Mesenchymal stem cell (in vitro differentiated cells and primary cell): ENCODE results near the gene BCL2L15.
"Not testable (repeated sequence)": the region's sequence is repeated elsewhere in the genome, so short reads cannot be mapped to it uniquely, and the experiment has no call there.

ENCODE experiments used
- DNase-seq: peaks from one replicate; pipeline ENCODE4 v3.0.0-alpha.2; 2013
- H2AFZ ChIP-seq: one replicate; pipeline ENCODE4 v1.6.1; 2013; ENCODE audit warnings: low read depth, mild to moderate bottlenecking, control low read depth, inconsistent platforms, low read length, moderate library complexity
- H2AK5ac ChIP-seq: 2 replicates; pipeline ENCODE4 v1.6.1; 2013; ENCODE audit warnings: low read length, moderate library complexity, mild to moderate bottlenecking, inconsistent platforms; ENCODE audit not compliant: severe bottlenecking
- H2BK120ac ChIP-seq: one replicate; pipeline ENCODE4 v1.6.1; 2013; ENCODE audit warnings: low read depth, mild to moderate bottlenecking, inconsistent platforms, low read length, moderate library complexity
- H2BK12ac ChIP-seq, 2 experiments: one replicate each; pipeline ENCODE4 v1.6.1; 2013; ENCODE audit warnings: inconsistent platforms in 2 of 2, low read length in 2 of 2, mild to moderate bottlenecking in 2 of 2, moderate library complexity in 2 of 2, control low read depth in 1 of 2
- H2BK15ac ChIP-seq: one replicate; pipeline ENCODE4 v1.6.1; 2013; ENCODE audit warnings: mild to moderate bottlenecking, low read depth, inconsistent platforms; ENCODE audit not compliant: poor library complexity, severe bottlenecking
- H2BK5ac ChIP-seq: 2 replicates; pipeline ENCODE4 v1.6.1; 2013; ENCODE audit warnings: low read depth, mild to moderate bottlenecking, low read length, control low read depth, inconsistent platforms; ENCODE audit not compliant: poor library complexity, severe bottlenecking
- H3K14ac ChIP-seq, 2 experiments: one replicate each; pipeline ENCODE4 v1.6.1; 2013; ENCODE audit warnings: inconsistent platforms in 2 of 2, low read length in 2 of 2, control low read depth in 1 of 2, mild to moderate bottlenecking in 1 of 2, moderate library complexity in 1 of 2
- H3K18ac ChIP-seq, 2 experiments: one replicate each; pipeline ENCODE4 v1.6.1; 2013; ENCODE audit warnings: inconsistent platforms in 2 of 2, low read length in 2 of 2, control low read depth in 1 of 2, low read depth in 1 of 2, mild to moderate bottlenecking in 1 of 2
- H3K23ac ChIP-seq, 2 experiments: one replicate each; pipeline ENCODE4 v1.6.1; 2013; ENCODE audit warnings: inconsistent platforms in 2 of 2, low read length in 2 of 2, mild to moderate bottlenecking in 2 of 2, moderate library complexity in 2 of 2, control low read depth in 1 of 2
- H3K27ac ChIP-seq: 2 replicates; pipeline ENCODE4 v1.5.1; 2013; ENCODE audit warnings: mild to moderate bottlenecking, moderate library complexity, low read length, control low read depth, inconsistent platforms; ENCODE audit not compliant: poor library complexity, severe bottlenecking
- H3K27me3 ChIP-seq, 2 experiments: 2 replicates each; pipeline versions ENCODE4 v1.6.1 to v1.7.0; 2013; ENCODE audit warnings: low read length in 2 of 2, mild to moderate bottlenecking in 2 of 2, moderate library complexity in 2 of 2, control low read depth in 1 of 2, inconsistent platforms in 1 of 2; ENCODE audit not compliant: control insufficient read depth in 1 of 2, insufficient read depth in 1 of 2
- H3K36me3 ChIP-seq, 2 experiments: 2 replicates each; pipeline versions ENCODE4 v1.6.1 to v1.7.0; 2013; ENCODE audit warnings: low read length in 2 of 2, control low read depth in 1 of 2, inconsistent platforms in 1 of 2, low read depth in 1 of 2, mild to moderate bottlenecking in 1 of 2; ENCODE audit not compliant: insufficient read depth in 2 of 2, control insufficient read depth in 1 of 2
- H3K4ac ChIP-seq, 2 experiments: one replicate each; pipeline ENCODE4 v1.6.1; 2013; ENCODE audit warnings: inconsistent platforms in 2 of 2, low read length in 2 of 2, mild to moderate bottlenecking in 2 of 2, moderate library complexity in 2 of 2, control low read depth in 1 of 2, low read depth in 1 of 2
- H3K4me1 ChIP-seq: 2 replicates; pipeline ENCODE4 v1.6.1; 2013; ENCODE audit warnings: low read depth, low read length, control low read depth; ENCODE audit not compliant: control insufficient read depth, insufficient read depth
- H3K4me2 ChIP-seq: 2 replicates; pipeline ENCODE4 v1.6.1; 2013; ENCODE audit warnings: low read length, mild to moderate bottlenecking, inconsistent platforms; ENCODE audit not compliant: poor library complexity, severe bottlenecking
- H3K4me3 ChIP-seq, 2 experiments: 2 replicates each; pipeline versions ENCODE4 v1.5.1 to v1.7.0; 2013; ENCODE audit warnings: low read length in 2 of 2, mild to moderate bottlenecking in 2 of 2, control low read depth in 1 of 2, low read depth in 1 of 2; ENCODE audit not compliant: insufficient read depth in 1 of 2
- H3K79me1 ChIP-seq: replicated peaks from 2 replicates; pipeline ENCODE4 v1.6.1; 2013; ENCODE audit warnings: mild to moderate bottlenecking, control low read depth, low read length, inconsistent platforms; ENCODE audit not compliant: poor library complexity, severe bottlenecking
- H3K9ac ChIP-seq: 2 replicates; pipeline ENCODE4 v1.7.0; 2013; ENCODE audit warnings: mild to moderate bottlenecking, low read length, moderate library complexity
- H3K9me3 ChIP-seq: 2 replicates; pipeline ENCODE4 v1.7.0; 2013; ENCODE audit warnings: mild to moderate bottlenecking, low read length; ENCODE audit not compliant: control insufficient read depth
- H4K8ac ChIP-seq: one replicate; pipeline ENCODE4 v1.6.1; 2013; ENCODE audit warnings: inconsistent platforms, mild to moderate bottlenecking, low read length, moderate library complexity
- H4K91ac ChIP-seq: one replicate; pipeline ENCODE4 v1.6.1; 2013; ENCODE audit warnings: mild to moderate bottlenecking, low read length, inconsistent platforms
- WGBS: methylation state at CpG from one replicate; pipeline ENCODE4 v1.1.7; 2013; ENCODE audit warnings: mixed read lengths; 5-methylcytosine and 5-hydroxymethylcytosine counted together

BCL2L15 gene

DNA sequence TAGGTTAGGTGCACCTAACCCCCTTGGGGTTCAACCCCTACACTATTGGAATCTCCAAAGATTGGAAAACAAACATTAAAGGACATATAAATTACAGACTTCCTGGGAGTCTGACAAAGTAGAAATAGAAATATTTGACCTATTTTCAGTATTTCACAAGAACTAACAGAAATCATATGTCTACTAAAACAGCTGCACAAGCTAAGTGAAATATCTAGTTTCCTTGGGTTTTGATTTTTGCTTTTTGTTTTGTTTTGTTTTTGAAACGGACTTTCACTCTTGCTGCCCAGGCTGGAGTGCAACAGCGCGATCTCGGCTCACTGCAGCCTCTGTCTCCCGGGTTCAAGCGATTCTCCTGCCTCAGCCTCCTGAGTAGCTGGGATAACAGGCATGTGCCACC is 34.7 kb downstream of the BCL2L15 start:
- H2AFZ ChIP-seq, H3K79me1 ChIP-seq, H2BK12ac ChIP-seq, H3K4me3 ChIP-seq, H4K8ac ChIP-seq, H2AK5ac ChIP-seq, H3K23ac ChIP-seq, H3K14ac ChIP-seq, H2BK15ac ChIP-seq, H3K4ac ChIP-seq, H2BK5ac ChIP-seq, H3K36me3 ChIP-seq, H3K4me2 ChIP-seq, H3K4me1 ChIP-seq, H4K91ac ChIP-seq, H3K27ac ChIP-seq, H3K18ac ChIP-seq, H3K9me3 ChIP-seq, DNase-seq, H3K27me3 ChIP-seq, H2BK120ac ChIP-seq: not testable (repeated sequence)
- peak overlapping the region; percentile 52 for H3K9ac ChIP-seq
- WGBS: 97% methylated on average over 6 of the region's 6 CpGs

DNA sequence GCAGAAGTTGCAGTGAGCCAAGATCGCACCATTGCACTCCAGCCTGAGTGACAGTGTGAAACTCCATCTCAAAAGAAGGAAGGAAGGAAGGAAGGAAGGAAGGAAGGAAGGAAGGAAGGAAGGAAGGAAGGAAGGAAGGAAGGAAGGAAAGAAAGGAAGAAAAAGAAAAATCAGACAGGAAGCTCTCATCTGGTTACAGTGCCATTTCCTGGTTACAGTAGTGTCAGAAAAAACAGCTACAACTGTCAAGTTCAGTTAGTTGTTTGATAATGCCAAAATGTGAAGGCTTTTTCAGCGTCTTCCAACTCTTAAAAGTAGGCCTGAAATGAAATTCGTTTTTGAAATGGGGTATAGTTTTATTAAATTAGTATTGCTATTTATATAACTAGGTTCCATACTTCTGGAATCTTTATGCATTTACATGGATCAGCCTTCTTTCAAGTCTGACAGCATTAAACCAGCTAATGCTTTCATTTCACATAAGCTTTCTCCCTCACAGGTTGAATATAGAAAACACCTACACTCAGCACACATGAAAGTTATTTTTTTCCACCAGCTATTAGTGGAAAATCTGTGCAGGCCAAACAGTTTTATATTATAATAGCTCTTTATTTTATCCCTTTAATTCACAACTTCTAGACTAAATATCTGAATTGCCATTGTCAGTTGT is 37.1 kb downstream of the BCL2L15 start:
- no peak for DNase-seq
- H3K14ac ChIP-seq: no peak overlapping the region
- H3K4me2 ChIP-seq: no peak overlapping the region
- no peak overlapping the region for H2BK12ac ChIP-seq
- H3K36me3 ChIP-seq: no peaks in the 10 kb centered on the region
- H3K27me3 ChIP-seq: no peaks in the 10 kb centered on the region
- no peak overlapping the region for H2BK15ac ChIP-seq
- no peak overlapping the region for H2AK5ac ChIP-seq
- H3K23ac ChIP-seq: no peak overlapping the region
- 97% methylated on average over 1 of the region's 3 CpGs for WGBS
- no peak overlapping the region for H3K27ac ChIP-seq
- H2AFZ ChIP-seq: no peak overlapping the region
- H3K9me3 ChIP-seq: peaks cover 7% of the 10 kb centered on the region
- no peak overlapping the region for H4K8ac ChIP-seq
- H4K91ac ChIP-seq: no peak overlapping the region
- H3K9ac ChIP-seq: no peak overlapping the region
- H2BK120ac ChIP-seq: no peak overlapping the region
- H3K18ac ChIP-seq: no peak overlapping the region
- H3K4me3 ChIP-seq: no peak overlapping the region
- H3K4ac ChIP-seq: no peak overlapping the region
- H3K4me1 ChIP-seq: no peaks in the 10 kb centered on the region
- H3K79me1 ChIP-seq: no peaks in the 10 kb centered on the region
- no peak overlapping the region for H2BK5ac ChIP-seq

DNA sequence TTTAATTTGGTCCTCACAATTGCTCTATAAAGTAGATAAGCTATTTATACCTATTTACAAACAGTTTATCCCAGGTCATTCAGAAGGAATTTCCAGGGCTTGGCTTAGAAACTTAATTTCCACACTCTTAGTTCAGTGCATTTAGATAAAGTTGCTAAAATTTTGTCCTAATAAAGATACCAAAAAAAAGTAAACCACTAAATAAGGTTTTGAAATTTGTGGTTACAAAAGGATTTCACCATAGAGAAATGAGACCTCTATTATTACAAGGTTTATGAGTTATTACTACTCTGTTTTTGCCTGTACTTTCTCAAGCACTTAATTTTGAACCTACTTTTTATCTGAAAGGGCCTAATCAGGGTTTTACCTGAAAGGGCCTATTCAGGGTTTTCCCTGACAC is 38.3 kb downstream of the BCL2L15 start:
- Histone ChIP-seq H4K8ac (no peak overlapping the region), H3K14ac (no peak overlapping the region), H2AK5ac (no peak overlapping the region), H2AFZ (no peak overlapping the region), H2BK5ac (no peak overlapping the region), H3K36me3 (no peaks in the 10 kb centered on the region), H3K4ac (no peak overlapping the region), H3K9ac (no peak overlapping the region), H3K18ac (no peak overlapping the region), H3K4me3 (no peak overlapping the region), H4K91ac (no peak overlapping the region), H3K4me1 (no peaks in the 10 kb centered on the region), H3K23ac (no peak overlapping the region), H2BK120ac (no peak overlapping the region), H2BK12ac (no peak overlapping the region), H3K27ac (no peak overlapping the region), H2BK15ac (no peak overlapping the region), H3K4me2 (no peak overlapping the region), H3K9me3 (peaks cover 7% of the 10 kb centered on the region), H3K79me1 (no peaks in the 10 kb centered on the region), H3K27me3 (no peaks in the 10 kb centered on the region)
- DNase-seq: no peak

DNA sequence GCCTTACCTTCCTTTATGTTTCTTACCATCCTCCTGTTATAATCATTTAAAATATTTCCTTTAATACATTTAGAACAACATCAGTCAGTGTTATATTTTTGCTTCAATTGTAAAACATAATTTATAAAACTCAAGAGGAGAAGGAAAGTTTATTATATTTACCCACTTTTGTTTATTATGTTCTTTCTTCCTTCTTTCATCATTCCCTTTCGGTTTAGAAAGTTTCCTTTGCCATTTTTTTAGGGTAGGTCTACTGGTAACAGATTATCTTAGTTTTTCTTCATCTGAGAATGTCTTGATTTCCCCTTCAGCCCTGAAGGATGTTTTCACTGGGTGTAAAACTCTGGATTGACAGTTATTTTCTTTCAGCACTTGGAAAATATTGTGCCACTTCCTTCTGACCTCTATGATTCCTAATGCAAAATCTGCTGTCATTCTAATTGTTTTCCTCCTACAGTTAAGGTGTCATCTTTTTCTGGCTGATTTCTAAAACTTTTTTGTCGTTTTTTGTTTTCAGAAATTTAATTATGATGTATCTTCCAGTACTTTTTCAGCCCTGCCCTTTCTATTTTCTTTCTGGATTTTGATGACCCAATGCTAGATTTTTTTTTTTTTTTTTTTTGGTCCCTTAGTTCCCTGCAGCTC is 40.9 kb downstream of the BCL2L15 start:
- no peaks in the 10 kb centered on the region for H3K36me3 ChIP-seq
- H3K79me1 ChIP-seq: no peaks in the 10 kb centered on the region
- H2AK5ac ChIP-seq: no peak overlapping the region
- no peak overlapping the region for H3K9ac ChIP-seq
- H3K27me3 ChIP-seq: no peaks in the 10 kb centered on the region
- no peak overlapping the region for H2BK120ac ChIP-seq
- H3K4me3 ChIP-seq: no peak overlapping the region
- DNase-seq: no peak
- H4K8ac ChIP-seq: no peak overlapping the region
- H3K27ac ChIP-seq: no peak overlapping the region
- H4K91ac ChIP-seq: no peak overlapping the region
- H2BK12ac ChIP-seq: no peak overlapping the region
- H2BK15ac ChIP-seq: no peak overlapping the region
- H3K4ac ChIP-seq: no peak overlapping the region
- no peak overlapping the region for H2AFZ ChIP-seq
- H3K4me1 ChIP-seq: no peaks in the 10 kb centered on the region
- H3K18ac ChIP-seq: no peak overlapping the region
- no peak overlapping the region for H3K23ac ChIP-seq
- WGBS: no CpG with 5 or more reads among the region's 2 CpGs
- H2BK5ac ChIP-seq: no peak overlapping the region
- no peak overlapping the region for H3K4me2 ChIP-seq
- no peak overlapping the region for H3K14ac ChIP-seq
- peaks cover 7% of the 10 kb centered on the region for H3K9me3 ChIP-seq
